ENCODE measurements around the gene PRPF40B.

Gene PRPF40B

GRCh38 chr12:49632401-49632800 lies 9.0 kb downstream of the PRPF40B start:
- no peak for DNase-seq (ENCODE audit: low read depth in 2 of 2)
- TF ChIP-seq, protein P1, sequence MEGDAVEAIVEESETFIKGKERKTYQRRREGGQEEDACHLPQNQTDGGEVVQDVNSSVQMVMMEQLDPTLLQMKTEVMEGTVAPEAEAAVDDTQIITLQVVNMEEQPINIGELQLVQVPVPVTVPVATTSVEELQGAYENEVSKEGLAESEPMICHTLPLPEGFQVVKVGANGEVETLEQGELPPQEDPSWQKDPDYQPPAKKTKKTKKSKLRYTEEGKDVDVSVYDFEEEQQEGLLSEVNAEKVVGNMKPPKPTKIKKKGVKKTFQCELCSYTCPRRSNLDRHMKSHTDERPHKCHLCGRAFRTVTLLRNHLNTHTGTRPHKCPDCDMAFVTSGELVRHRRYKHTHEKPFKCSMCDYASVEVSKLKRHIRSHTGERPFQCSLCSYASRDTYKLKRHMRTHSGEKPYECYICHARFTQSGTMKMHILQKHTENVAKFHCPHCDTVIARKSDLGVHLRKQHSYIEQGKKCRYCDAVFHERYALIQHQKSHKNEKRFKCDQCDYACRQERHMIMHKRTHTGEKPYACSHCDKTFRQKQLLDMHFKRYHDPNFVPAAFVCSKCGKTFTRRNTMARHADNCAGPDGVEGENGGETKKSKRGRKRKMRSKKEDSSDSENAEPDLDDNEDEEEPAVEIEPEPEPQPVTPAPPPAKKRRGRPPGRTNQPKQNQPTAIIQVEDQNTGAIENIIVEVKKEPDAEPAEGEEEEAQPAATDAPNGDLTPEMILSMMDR (IDR thresholded peaks at IDR 0.05; ENCODE audit: low read depth, low read length) = no peak
- no peak overlapping the region for H3K4me3 ChIP-seq (replicated peaks in 1 of 2; ENCODE audit: low read depth in 2 of 2, low read length in 2 of 2)

- DNase-seq (ENCODE audit: low read depth in 2 of 2) = no peak
- no peak overlapping the region for H3K4me3 ChIP-seq (replicated peaks in 1 of 2; ENCODE audit: low read depth in 2 of 2, low read length in 2 of 2)
- TF ChIP-seq, protein P1 (IDR thresholded peaks at IDR 0.05; ENCODE audit: low read depth, low read length) = no peak
Observed at GRCh38 chr12:49632986-49633702, 9.8 kb downstream of the PRPF40B start.

- no peak for DNase-seq (ENCODE audit: low read depth in 2 of 2)
- TF ChIP-seq, protein P1 (IDR thresholded peaks at IDR 0.05; ENCODE audit: low read depth, low read length) = no peak
- no peak overlapping the region for H3K4me3 ChIP-seq (replicated peaks in 1 of 2; ENCODE audit: low read depth in 2 of 2, low read length in 2 of 2)
Observed at GRCh38 chr12:49633703-49634345, 10.5 kb downstream of the PRPF40B start.

DNA sequence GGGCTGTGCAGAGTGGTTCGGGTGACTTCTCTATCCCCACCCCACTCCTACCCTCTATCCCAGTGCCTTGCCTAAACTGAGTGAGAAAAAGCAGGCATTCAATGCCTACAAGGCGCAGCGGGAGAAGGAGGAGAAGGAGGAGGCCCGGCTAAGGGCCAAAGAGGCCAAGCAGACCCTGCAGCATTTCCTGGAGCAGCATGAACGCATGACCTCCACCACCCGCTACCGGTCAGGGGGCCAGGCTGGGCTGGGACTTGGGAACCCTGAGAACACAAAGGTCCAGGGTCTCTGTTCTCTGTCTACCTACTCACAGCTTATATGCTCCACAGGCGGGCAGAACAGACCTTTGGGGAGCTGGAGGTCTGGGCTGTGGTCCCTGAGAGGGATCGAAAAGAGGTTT lies 11.7 kb downstream of the PRPF40B start:
- no peak overlapping the region for H3K4me3 ChIP-seq (replicated peaks in 1 of 2; ENCODE audit: low read depth in 2 of 2, low read length in 2 of 2)
- TF ChIP-seq, protein P1 (IDR thresholded peaks at IDR 0.05; ENCODE audit: low read depth, low read length) = no peak
- DNase-seq (ENCODE audit: low read depth in 2 of 2) = no peak

GRCh38 chr12:49635656-49636055 lies 12.3 kb downstream of the PRPF40B start:
- no peak overlapping the region for H3K4me3 ChIP-seq (replicated peaks in 1 of 2; ENCODE audit: low read depth in 2 of 2, low read length in 2 of 2)
- DNase-seq (ENCODE audit: low read depth in 2 of 2) = no peak
- TF ChIP-seq, protein P1 (IDR thresholded peaks at IDR 0.05; ENCODE audit: low read depth, low read length) = no peak

DNA sequence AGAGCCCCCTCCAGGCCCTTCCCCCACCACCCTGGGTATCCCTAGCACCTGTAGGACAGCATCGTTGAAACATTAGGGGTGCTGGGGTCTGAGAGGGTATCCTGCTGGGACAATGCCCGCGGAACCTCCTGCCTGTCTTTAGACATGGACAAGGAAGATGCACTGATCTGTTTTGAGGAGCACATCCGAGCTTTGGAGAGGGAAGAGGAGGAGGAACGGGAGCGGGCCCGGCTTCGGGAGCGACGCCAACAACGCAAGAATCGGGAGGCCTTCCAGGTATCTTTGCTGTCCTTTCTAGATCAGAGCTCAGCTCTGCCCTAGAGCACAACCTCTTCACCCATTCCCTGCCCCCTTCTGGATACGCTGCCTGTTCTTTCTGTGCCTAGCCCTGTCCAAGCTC lies 13.2 kb downstream of the PRPF40B start:
- no peak for DNase-seq (ENCODE audit: low read depth in 2 of 2)
- no peak overlapping the region for H3K4me3 ChIP-seq (replicated peaks in 1 of 2; ENCODE audit: low read depth in 2 of 2, low read length in 2 of 2)
- TF ChIP-seq, protein P1 (IDR thresholded peaks at IDR 0.05; ENCODE audit: low read depth, low read length) = no peak

All from cardiac fibroblast (primary cell).